ENCODE results near the gene ANK2.

ANK2 gene

GRCh38 chr4:113049421-113050370 is at the start of gene ANK2:
ANK2 (plus strand) TSS chr4:113049653; CDS start chr4:113049729, 76 bp downstream.
- TF ChIP-seq GATA3 (IDR thresholded peaks at IDR 0.05; ENCODE audit: low read depth, low read length) (0 out of 2 replicates have a peak, but pooled peaks have one; percentile 14), GATA2 (IDR thresholded peaks at IDR 0.05; ENCODE audit: low read depth, low read length) (peak; percentile 61)

DNA sequence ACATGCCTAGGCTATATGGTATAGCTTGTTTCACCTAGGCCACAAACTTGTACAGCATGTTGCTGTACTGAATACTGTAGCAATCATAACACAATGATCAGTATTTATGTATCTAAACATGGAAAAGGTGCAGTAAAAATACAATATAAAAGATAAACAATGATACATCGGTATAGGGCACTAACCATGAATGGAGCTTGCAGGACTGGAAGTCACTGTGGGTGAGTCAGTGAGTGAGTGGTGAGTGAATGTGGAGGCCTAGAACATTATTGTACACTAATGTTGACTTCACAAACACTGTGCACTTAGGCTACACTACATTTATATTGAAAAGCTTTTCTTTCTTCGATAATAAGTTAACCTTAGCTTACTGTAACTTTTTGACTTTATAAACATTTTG is 45.6 kb upstream of the ANK2 start:
- no peak for TF ChIP-seq GATA2 (IDR thresholded peaks at IDR 0.05; ENCODE audit: low read depth, low read length)
- no peak for TF ChIP-seq GATA3 (IDR thresholded peaks at IDR 0.05; ENCODE audit: low read depth, low read length)

- TF ChIP-seq GATA3 (IDR thresholded peaks at IDR 0.05; ENCODE audit: low read depth, low read length), result no peak
- no peak for TF ChIP-seq GATA2 (IDR thresholded peaks at IDR 0.05; ENCODE audit: low read depth, low read length)
Measured at GRCh38 chr4:113004655-113005054, 44.8 kb upstream of the ANK2 start.

GRCh38 chr4:113006632-113007031 is 42.8 kb upstream of the ANK2 start:
- TF ChIP-seq GATA3 (IDR thresholded peaks at IDR 0.05; ENCODE audit: low read depth, low read length), result no peak
- no peak for TF ChIP-seq GATA2 (IDR thresholded peaks at IDR 0.05; ENCODE audit: low read depth, low read length)

DNA sequence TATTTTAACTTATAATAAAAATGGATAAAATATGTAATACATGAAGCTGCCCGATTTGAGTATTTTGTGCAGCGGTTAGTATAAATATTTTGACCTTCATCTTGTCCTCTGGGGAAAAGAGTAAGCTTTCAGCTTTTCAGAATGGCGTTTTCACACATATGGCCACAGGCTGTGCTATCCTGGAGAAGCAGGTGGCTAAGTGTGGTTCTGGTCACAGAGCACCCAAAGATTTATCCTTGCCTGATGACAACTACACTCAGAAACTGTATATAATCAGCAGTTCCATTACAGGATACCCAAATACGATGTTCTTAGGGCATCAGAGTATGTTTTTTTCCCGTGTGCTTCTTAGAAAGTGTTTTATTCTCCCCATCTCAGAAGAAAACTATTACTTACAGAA is 42.3 kb upstream of the ANK2 start:
- TF ChIP-seq GATA3 (IDR thresholded peaks at IDR 0.05; ENCODE audit: low read depth, low read length), result no peak
- no peak for TF ChIP-seq GATA2 (IDR thresholded peaks at IDR 0.05; ENCODE audit: low read depth, low read length)

DNA sequence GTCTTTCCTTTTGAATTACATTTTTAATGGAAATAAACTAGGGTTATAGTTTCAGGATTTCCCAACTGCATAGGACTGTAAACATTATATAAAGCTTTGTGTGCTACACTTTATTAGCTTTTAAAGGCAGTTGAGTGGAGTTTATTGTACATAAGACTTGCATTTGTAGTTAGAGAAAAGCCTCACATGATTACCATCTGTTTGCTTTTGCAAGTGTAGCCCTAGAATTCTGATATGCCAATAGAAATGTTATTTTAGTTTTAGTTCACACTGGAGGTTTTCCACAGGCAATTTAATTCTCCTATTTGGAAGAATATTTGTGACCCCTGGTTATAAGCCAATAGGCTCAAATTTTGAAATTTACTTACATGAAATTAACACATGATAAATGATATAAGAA is 41.3 kb upstream of the ANK2 start:
- TF ChIP-seq GATA3 (IDR thresholded peaks at IDR 0.05; ENCODE audit: low read depth, low read length) (no peak), GATA2 (IDR thresholded peaks at IDR 0.05; ENCODE audit: low read depth, low read length) (no peak)

GRCh38 chr4:113008716-113009115 is 40.7 kb upstream of the ANK2 start:
- TF ChIP-seq GATA2 (IDR thresholded peaks at IDR 0.05; ENCODE audit: low read depth, low read length), result no peak
- no peak for TF ChIP-seq GATA3 (IDR thresholded peaks at IDR 0.05; ENCODE audit: low read depth, low read length)

GRCh38 chr4:113009461-113009860 is 40.0 kb upstream of the ANK2 start:
- TF ChIP-seq GATA2 (IDR thresholded peaks at IDR 0.05; ENCODE audit: low read depth, low read length), result no peak
- TF ChIP-seq GATA3 (IDR thresholded peaks at IDR 0.05; ENCODE audit: low read depth, low read length), result no peak

DNA sequence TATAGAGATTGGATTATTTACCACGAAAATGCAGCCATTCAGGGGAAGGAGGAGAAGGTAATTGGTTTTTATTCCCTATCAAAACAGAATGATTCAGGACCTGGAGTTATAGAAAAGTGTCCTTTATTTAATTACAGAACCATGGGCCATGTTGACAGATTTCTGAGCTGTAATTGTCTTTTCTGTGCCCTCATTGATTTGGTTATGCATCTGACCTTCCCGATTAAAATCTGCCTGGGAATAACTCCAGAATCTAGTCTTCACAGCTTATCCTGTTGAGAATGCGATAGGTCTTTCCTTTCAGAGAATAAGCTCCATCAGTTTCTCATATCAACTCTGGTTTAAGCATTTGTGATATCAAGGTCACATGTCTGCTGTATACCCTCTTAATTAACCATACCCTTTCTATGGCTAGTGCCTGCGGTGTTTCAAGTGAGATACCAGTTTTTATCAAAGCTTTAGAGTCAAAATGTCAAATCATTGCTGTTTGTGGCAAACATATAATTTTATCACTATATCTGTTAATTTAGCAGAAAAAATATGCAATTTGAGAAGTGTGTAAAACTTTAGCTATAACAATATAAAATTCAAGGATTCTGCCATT is 37.2 kb upstream of the ANK2 start:
- TF ChIP-seq GATA2 (IDR thresholded peaks at IDR 0.05; ENCODE audit: low read depth, low read length) (peak; percentile 92), GATA3 (IDR thresholded peaks at IDR 0.05; ENCODE audit: low read depth, low read length) (peak; percentile 80)

DNA sequence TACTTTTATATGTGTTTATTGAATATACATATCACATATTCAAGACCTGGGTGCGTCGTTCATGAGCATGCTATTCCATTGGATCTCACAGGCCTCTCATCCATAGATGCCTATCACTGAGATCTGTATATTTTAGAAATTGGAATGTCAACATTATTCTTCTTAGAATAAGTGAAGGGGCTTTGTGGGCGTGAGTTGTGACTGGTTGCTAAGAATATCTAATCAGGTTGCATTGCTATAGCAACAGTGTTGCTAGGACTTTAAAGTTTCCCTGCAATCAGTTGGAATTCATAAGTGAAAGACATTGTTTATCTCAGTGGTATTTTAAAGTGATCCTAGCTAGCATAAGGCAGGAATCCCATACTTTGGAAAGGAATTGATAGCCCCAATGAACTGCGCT is 36.7 kb upstream of the ANK2 start:
- TF ChIP-seq GATA3 (IDR thresholded peaks at IDR 0.05; ENCODE audit: low read depth, low read length), result no peak
- TF ChIP-seq GATA2 (IDR thresholded peaks at IDR 0.05; ENCODE audit: low read depth, low read length), result no peak

- TF ChIP-seq GATA2 (IDR thresholded peaks at IDR 0.05; ENCODE audit: low read depth, low read length) (no peak), GATA3 (IDR thresholded peaks at IDR 0.05; ENCODE audit: low read depth, low read length) (no peak)
Measured at GRCh38 chr4:113013751-113014150, 35.7 kb upstream of the ANK2 start.

GRCh38 chr4:113016377-113016776 is 33.1 kb upstream of the ANK2 start:
- no peak for TF ChIP-seq GATA2 (IDR thresholded peaks at IDR 0.05; ENCODE audit: low read depth, low read length)
- no peak for TF ChIP-seq GATA3 (IDR thresholded peaks at IDR 0.05; ENCODE audit: low read depth, low read length)

DNA sequence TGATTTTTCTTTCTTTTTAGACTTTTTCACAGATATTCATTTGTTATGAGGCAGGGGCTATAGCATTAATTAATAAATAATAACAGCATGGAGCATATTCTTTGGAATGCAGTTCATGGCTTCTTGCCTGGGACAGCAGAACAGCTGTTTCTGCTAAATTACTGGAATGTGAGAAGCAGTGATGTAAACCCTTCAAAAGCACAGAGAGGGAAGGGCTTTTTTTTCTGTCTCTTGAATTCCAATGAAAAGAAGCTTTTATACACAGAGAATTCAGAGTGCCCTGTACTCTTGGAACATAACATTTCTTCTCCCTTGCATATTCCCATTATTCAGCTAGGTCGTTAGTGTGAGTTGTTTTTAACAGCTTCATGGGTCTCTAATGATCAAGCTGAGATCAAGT is 28.5 kb upstream of the ANK2 start:
- TF ChIP-seq GATA2 (IDR thresholded peaks at IDR 0.05; ENCODE audit: low read depth, low read length) (no peak), GATA3 (IDR thresholded peaks at IDR 0.05; ENCODE audit: low read depth, low read length) (no peak)

DNA sequence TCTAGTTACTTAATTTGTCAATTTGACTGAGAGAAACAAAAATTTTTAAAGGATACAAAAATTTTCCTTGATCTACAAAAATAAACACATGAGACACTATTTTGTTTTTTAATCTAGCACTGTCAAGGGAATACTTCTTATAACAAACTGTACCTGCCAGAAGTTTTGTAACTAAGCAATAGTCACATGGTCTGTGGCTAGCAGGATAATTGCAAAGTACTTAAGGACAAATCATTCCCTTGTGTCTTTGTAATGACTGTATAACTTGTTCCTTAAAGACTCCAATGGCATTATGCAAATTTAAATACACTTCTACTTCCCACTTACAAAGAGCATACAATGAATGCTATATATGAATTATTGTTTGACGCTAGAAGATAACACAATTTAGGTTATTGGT is 25.1 kb upstream of the ANK2 start:
- TF ChIP-seq GATA2 (IDR thresholded peaks at IDR 0.05; ENCODE audit: low read depth, low read length) (no peak), GATA3 (IDR thresholded peaks at IDR 0.05; ENCODE audit: low read depth, low read length) (no peak)

DNA sequence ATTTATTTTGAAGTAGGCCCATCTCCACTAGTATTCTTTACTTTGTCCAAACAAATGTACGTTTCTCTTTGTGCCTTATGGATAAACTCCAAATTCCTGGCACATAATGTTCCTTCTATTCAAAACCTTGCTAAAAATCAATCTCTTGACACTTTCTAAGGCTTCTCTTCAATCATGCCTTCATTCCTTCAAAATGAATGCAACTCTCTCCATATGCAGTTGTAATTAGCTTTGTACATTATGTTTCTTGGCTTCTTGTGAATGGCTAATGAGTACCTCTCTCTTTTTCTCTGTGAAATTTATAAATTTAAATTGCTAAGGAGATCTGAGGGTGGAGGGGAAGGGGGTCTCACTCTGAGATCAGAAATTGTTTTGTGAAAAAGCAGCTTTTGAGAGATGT is 24.0 kb upstream of the ANK2 start:
- TF ChIP-seq GATA3 (IDR thresholded peaks at IDR 0.05; ENCODE audit: low read depth, low read length) (no peak), GATA2 (IDR thresholded peaks at IDR 0.05; ENCODE audit: low read depth, low read length) (no peak)
